Measurements from ENCODE around the gene CLTCL1.

- TF ChIP-seq CTCF (conservative IDR thresholded peaks at IDR 0.05; ENCODE audit: low read depth in 2 of 2) = no peak
- TF ChIP-seq POLR2AphosphoS5 (IDR thresholded peaks at IDR 0.05; ENCODE audit: low read depth) = no peak
- no peak for TF ChIP-seq CREB1 (CRISPR knock-in tag; IDR thresholded peaks at IDR 0.05; ENCODE audit: low read depth)
- TF ChIP-seq EZH2 (IDR thresholded peaks at IDR 0.05; ENCODE audit: low read depth, unreplicated experiment) = no peak
- no peak for TF ChIP-seq REST (IDR thresholded peaks at IDR 0.05; ENCODE audit: unreplicated experiment)
- TF ChIP-seq ETS1 (IDR thresholded peaks at IDR 0.05) = no peak
Measured at GRCh38 chr22:19235874-19236273, 55.6 kb downstream of the CLTCL1 start.

Measured in GM23338 (cell line).